HG03439 (cell line): Measurements from ENCODE around the gene TF.

ENCODE experiments used
- ATAC-seq: cut with Tn5 transposase; IDR thresholded peaks from one replicate; pipeline ENCODE4 v1.9.1; 2021; ENCODE audit warnings: mild to moderate bottlenecking, moderate library complexity; ENCODE audit not compliant: unreplicated experiment

TF gene

DNA sequence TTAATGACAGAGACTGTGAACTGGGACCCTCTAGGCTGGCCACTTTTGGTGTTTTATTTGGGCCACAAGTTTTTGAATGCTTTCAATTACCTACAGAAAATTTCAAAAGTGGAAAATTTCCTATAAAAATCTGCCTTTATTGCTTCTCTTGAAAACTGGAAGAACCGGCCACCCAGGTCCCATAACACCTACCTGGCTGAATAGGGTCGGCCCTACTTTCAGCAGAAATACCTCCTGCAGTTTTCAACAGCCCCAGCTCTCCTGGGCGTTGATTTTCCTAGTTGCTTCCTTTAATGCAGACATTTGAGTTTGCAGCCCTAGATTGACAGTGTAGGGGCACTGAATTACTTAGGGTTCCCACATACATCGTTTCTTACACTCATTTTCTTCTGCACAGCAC lies 58.7 kb downstream of the TF start:
- ATAC-seq, result no peak

DNA sequence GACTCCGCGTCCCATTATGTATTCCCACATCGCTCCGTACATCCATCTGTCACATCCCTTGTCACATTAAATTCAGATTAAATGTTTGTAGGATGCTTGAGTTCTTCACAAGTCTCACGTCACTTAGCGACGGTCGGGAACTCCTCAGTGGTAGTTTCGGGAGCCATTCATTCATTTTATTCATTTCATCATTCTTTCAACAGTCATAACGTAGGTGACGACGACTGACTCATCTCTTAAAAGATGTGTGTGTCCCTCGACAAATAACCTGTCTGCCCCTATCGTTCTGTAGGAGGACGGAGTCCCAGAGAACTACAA lies 59.1 kb downstream of the TF start:
- no peak for ATAC-seq

DNA sequence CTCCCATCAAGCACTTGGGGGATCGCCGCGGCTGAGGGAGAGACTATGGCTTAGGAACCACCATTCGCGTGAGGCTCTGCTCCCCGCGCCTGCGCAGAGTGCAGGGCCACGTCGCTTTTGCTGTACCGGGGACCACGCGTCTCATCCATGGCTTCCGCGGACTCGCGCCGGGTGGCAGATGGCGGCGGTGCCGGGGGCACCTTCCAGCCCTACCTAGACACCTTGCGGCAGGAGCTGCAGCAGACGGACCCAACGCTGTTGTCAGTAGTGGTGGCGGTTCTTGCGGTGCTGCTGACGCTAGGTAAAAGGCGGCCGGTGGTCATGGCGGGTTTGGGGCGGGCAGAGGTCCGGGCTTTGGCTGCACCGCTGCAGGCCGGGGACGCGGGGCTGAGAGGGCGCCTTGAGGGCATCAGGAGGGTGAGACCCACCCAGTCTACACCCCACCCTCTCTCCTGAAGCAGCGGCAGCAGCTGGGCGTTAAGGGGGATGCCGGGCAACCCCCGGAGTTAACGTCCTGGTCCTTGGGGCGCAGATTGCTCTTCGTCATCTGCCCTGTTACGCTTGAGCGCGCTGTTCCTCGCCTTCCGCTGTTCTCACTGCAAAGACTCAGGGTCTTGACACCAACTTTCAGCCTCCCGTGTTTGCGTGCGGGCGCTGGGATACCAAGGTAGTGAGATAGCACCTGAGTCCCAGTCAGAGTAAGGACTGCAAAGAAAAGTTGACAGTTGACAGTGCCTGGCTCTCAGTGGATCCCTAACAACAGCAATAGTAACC lies 59.7 kb downstream of the TF start, which contains the start of gene SRPRB:
TSS of gene SRPRB (plus strand) at position 114 of the 774 bp plus-strand sequence. CDS start at position 148, 34 bp downstream.
- ATAC-seq, result peak; percentile 99

DNA sequence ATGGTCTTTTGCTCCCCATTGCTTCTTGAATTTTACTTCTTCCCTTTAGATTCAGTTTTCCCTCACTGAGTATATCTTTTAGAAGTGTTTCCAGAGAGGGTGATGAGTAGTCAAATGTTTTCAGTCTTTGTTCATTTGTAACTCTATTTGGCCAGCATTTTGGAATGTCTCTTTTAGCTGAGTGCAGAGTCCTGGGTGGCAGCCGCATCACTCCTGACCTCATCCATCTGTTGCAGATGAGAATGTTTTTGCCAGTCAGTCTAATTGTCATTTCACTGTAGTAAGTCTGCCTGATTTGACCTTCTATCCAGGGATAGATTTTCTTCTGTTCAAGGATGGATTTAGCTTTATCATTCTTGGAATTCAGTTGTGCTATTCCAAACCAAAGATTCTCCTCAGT lies 66.7 kb downstream of the TF start:
- ATAC-seq, result no peak

DNA sequence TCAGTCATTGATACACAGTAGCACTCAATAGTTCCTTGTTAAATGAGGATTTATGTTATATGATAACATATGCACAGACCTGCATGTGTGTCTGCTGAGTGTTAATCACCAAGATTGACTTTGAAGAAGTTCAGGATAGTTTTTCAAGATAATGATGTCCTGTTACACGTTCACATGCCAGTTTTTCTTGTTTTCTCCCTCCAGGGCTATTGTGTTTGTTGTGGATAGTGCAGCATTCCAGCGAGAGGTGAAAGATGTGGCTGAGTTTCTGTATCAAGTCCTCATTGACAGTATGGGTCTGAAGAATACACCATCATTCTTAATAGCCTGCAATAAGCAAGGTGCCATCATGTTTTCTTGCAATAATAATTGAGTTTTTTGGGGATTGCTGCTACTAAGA lies 69.2 kb downstream of the TF start:
- no peak for ATAC-seq

DNA sequence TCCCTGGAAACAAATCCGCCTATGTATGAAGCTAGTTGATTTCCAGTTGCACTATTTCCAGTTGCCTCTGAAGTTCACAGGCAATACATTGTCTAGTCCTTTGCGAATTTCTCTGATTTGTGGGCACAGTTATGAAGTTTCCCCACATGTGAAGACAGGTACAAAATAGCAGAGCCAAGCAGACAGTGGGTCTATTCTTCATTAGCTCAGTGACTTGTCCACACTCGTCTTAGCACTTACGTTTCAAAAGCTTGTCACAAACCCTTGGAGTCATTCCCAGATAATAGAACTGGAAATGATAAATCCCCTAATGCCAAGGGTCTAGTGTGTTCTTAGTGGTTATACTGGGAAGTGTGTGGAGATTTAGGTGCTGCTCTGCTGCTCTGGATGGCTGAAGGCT lies 73.9 kb downstream of the TF start:
- ATAC-seq, result no peak

DNA sequence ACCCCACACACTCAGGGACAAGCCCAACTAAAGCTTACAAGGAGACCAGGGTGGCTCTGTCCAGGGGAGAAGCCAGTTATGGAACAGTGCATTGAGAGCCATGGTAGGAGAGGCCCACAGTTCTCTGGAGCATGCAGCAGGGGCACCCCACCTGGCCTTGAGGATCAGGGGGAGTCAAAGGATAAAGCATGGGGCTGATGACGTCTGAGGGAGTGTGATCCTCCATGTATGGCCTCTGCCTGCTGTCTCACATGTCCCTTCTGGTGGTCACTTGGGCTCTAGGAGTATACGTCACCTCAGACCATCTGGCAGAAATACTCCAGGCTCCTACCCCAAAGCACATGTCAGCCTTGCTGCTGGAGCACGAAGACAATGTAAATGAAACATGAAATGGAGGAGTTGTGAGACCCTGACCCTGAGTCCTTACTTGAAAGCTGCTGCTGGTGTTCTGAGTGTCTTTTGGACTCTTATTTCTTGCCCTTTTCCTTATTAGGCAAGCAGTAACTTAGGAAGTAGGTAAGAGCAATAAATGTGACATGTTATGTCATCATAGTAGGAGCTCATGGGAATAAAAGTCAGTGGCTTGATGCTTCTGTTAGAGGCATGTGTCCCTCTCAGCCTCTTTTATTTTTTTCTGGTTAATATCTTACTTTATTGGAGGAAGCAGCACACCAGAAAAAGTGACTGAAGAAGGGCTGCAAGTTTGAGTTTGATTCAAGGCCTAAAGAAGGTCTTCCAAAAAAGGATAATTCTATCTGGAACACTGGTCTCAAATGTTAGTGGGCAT lies 74.9 kb downstream of the TF start:
- ATAC-seq, result no peak

DNA sequence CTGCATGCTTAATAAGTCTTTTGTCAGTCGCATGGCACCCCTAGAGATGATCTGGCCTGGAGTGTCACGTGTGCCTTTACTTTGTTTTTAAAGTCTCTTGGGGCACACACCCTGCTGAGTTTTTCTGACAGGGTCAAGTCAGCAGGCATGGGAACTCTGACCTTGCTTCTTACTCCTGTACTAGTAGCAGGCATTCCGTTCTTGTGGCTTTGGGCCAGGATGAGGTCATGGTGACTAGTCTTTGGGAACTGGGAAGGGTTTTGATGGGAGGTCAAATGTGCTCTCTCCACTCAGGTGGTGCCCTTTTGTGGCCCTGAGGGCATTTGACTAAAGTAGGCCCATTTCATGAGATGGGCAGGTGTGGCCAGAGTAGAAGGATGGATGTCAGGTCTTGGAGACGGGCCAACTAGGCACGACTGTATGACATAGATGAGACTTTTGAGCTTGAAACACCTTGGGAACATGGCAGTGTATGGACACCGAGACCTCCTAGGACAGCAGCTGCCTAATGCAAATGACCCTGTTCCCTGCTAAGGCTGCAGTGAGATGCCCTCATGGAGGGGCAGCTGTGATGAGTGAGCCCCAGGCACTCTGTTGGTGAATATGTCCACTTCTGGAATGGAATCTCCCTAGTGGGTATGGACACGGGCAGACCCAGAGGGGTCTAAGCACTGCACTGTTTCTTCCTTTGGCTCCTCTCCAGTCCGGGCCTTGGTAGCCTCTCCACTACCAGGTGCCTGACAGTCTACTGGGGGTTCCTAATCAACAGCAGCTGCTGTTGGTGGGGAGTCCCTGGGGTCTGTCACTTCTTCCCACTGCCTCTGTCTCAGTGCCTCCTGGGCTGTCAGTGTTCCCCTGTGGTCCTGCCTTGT lies 75.8 kb downstream of the TF start:
- no peak for ATAC-seq

DNA sequence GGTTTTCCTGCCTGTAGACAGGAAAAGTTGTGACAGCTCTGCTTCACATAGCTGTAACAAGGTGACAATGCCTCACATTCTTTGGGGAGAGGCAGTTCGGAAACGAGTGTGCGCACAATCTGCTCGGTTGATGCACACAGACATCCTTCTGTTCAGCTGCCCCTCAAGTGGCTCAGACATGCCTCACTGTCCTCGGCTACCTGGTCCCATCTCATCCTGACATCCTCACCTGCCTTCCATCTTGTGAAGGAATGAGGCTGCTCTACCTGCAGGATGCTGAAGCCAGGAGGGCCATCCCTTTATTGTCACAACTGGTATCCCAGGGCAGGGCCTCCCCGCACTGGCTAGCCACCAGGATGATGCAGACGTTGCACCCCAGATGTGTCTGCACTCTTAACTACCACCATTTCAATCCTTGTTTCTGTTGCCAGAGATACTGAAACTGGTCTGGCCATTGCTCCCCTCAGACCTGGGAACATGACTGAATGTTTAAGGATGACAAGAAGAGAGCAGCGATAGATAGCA lies 78.8 kb downstream of the TF start:
- ATAC-seq, result no peak

DNA sequence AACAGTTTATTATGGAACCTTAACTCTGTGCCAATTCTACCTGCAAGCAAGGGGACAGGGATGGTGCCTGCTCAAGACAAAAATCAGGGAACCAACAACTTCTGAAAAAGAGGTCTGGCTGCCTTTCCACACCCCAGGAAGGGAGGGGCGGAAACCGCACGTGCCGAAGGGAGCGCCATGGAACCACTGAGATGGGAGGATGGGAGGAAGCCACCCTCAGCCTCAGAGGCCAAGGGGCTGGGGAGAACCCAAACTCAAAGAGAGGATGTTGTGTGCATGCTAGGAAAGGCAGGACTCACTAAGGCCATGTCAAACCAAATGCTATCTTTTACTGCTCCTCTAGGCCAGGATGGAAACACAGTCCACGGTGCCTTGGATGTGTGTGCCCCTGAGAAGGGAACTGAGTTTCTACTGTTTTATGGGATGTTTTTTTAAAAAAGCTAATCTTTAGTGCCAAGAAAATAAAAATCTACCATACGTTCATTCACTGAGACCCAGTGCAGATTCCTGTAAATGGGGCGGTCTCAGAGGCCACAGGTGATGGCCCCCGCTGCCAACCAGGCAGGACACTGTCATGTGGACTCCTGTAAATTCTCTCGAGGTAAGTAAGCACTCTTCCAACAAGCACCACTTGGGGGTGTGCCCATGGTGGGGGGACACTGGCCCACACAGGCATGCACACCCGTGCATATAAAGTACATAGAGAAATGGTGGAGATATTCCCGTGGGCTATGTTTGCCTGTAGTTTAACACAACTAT lies 80.0 kb downstream of the TF start:
- ATAC-seq, result no peak

DNA sequence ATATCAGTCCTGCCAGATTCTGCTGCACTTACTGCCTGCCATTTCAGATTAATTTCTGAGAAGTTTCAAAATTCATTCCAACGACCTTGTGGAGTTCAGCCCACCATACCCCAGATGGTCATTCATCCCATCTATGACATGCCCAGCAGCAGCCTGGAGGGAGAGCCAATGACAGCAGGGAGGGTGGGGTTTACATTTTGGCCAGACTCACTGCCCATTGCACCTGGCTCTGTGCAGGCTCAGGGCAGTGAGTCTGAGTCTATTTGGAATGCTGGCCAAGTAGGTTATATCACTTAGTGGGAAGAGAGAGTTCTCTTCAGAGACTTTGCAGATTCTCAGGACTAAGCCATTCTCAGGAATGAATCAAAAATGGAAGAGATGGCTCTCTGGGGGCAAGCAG lies 80.9 kb downstream of the TF start:
- no peak for ATAC-seq

DNA sequence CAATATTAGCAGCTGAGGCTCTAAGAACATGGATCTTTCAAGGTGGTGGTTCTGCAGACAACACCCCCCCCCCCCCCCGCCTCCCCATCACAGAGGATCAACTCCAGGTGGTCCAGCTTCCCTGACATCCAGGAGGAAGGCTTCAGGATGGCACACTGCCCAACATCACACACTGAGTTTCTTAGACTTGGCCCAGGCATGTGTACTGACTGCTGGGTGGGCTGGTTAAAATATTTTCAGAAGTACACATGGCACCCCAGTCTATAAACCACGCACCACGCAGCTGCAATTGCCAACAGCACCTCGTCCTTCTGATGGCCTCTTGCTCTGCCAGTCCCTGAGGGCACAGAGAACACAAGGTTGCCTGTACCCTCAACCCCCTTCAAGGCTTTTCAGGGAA lies 81.5 kb downstream of the TF start:
- ATAC-seq, result no peak

DNA sequence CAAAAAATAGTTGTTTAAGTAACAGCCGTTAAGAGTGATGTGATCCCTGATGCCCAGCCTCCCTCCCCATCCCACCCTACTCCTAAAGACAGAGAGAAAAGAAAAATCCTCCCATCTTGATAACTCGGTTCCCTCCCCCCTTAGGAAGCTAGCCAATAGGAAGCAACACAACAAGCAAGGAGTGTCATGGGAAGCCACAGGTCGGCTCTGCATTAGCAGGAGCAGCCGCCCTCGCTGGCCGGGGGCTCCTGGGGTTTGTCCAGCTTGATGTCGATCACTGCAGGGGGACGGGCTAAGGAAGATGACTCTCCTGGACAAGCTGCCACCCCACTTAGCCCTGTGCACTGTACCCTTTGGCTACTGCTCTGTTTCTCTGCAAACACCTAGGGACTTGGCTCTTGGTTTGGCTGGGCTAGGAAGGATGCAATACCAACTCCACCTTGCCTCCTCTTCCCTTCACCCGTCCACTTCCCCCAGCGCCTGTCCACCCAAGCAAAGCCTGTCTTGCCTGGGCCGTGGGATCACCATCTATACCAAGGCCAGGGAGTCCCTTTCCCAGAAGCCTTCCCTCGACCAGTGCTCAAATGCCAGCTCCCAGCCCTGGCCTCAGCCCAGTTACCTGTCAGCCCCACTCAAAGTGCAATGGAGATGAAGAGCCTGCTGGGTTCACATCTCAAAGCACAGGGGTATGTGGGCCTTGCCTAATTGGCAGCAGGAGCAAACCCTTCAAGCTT lies 82.5 kb downstream of the TF start:
- no peak for ATAC-seq

DNA sequence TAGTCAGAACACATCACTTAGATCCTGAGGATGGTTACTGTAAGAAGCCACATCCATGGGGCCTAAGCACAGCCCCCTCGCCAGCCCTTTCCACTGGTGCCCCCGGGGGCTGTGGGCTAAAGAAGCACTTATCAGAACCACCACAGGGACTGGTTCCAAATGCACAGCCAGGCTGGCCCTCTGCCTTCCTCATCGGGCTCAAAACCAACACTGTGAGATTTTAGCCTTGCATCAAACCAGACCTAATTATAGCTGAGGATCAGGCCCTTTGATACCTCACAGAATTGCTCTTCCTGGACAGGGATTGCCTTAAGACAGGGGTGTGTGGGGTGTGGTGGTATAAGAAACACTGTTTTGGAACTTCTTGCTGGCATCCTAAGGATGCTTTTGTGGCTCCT lies 83.1 kb downstream of the TF start:
- ATAC-seq, result no peak

DNA sequence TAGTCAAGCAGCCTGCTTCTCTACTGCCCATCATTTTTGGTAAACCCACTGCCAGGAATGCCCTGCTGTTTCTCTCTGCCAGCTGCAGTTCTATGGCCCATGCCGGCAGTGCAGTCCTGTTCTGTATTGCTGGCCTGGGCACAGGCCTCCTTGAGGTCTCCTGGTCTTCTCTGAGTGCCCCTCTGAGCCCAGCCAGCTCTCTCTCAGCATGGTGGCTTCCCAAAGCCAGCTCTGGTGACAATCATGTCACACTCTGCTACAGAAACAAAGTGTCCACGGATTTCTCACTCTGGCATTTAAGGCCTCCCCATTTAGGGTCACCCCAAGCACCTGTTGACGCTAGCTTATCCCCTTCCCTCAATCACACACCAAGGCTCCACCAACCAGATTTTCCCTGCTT lies 83.9 kb downstream of the TF start:
- no peak for ATAC-seq

DNA sequence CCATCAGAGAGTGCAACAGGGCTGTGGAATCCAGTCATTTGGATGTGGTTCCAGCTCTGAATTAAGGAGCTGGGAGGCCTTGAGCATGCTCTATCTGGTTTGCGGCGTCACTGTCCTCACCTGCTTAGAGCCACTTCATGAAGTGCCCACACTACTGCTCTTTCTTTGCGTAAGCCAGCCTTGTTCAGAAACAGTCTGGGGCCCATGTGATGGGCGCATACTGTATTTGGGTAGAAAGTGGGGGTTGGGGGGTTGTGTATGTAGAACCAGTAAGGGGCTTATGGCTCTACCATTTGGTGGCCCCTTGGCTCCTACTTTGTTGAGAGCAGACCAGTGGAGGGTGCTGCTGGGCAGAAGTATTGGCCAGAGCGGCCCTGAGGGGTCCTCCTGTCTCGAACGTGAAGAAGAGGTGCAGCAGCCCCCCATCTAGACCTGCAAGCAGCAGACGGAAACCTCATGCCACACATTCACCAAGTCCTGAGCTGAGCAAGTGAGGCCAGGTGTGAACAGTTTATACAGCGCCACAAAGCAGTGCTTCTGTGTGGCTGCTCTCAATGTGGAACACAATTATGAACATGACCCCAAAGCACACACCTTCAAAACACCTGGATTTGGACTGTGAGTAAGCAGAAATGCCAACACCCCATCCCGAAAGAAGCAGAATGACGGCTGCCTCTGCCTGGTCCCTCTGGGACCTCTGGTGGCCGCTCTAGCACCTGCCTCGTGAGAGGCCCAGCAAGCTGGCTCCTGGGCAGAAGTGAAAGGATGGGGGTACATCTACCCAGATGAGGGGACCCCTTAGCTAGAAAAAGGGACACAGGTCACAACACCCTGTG lies 86.0 kb downstream of the TF start:
- no peak for ATAC-seq

DNA sequence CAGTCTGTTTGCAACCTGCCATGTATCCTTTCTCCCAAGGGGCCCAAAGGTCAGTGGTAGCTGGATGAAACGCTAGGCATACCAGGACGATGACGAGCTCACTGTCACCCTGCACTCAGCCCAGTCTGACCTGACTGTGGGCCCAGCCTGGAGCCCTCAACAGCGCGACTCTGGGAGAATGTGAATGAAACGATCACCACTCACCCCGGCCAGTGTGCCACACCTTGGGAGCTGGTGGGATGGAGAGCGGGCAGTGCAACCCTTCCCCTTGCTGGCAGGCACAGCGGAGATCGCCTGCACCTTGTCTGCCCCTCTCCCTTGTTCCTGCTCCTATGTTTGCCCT lies 86.6 kb downstream of the TF start:
- ATAC-seq, result no peak

DNA sequence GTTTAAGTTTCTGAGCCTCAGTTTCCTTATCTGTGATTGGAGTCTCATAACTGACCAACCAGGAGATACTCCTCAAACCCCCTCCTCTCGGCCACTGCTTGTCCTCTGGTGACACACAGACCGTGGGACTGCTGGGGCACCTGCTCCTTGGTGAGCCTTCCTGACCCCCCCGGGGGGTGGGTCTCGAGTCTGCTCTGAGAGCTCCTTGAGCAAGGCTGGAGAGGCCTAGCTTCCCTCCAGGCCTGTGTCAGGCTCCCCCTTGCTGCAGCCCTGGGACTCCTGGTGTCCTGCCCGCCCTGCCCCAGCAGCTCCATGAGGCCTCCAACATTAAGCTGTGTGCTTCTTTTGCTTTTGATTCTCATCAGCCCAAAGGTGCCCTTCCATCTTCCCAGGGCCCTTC lies 87.1 kb downstream of the TF start:
- no peak for ATAC-seq
